Activated CD8-positive, alpha-beta T cell treated with anti-CD3 and anti-CD28 coated beads for 36 hours (primary cell): ENCODE results near the gene LDB2. TPM values are rescaled to one million over a fixed set of nuclear protein-coding genes. Genes with fewer than 3 reads are reported as not detected.

ENCODE experiments used
- ATAC-seq: fragments of 200-7000 bp; cut with Tn5 transposase; one replicate; pipeline ENCODE4 v1.10.0; 2021; ENCODE audit warnings: mild to moderate bottlenecking, moderate library complexity
- CTCF ChIA-PET: fragments of 350-600 bp; sonication (Branson Sonifier 250); formaldehyde crosslinking; loops from one replicate; lab custom pipeline; 2021; ENCODE audit warnings: antibody characterized with exemption; lab: Charles Lee
- POLR2A ChIA-PET: fragments of 350-600 bp; sonication (Branson Sonifier 250); formaldehyde crosslinking; loops from one replicate; lab custom pipeline; 2021; ENCODE audit warnings: antibody characterized with exemption; lab: Charles Lee
- DNase-seq: peaks from one replicate; pipeline ENCODE4 v3.0.0-alpha.2; 2020
- H3K27ac Mint-ChIP-seq: one replicate; pipeline ENCODE4 v1.8.0; 2021; ENCODE audit warnings: mild to moderate bottlenecking, mixed read lengths
- H3K27me3 Mint-ChIP-seq: one replicate; pipeline ENCODE4 v1.8.0; 2021; ENCODE audit warnings: mixed read lengths
- H3K36me3 Mint-ChIP-seq: one replicate; pipeline ENCODE4 v1.8.0; 2021; ENCODE audit warnings: low read depth, mixed read lengths
- H3K4me1 Mint-ChIP-seq: one replicate; pipeline ENCODE4 v1.8.0; 2021; ENCODE audit warnings: low read depth, mixed read lengths
- H3K4me3 Mint-ChIP-seq: one replicate; pipeline ENCODE4 v1.8.0; 2021; ENCODE audit warnings: mild to moderate bottlenecking, moderate library complexity, mixed read lengths
- H3K9me3 Mint-ChIP-seq: one replicate; pipeline ENCODE4 v1.8.0; 2021; ENCODE audit warnings: mixed read lengths
- intact Hi-C: fragments of 100-400 bp; cut with micrococcal nuclease; formaldehyde crosslinking; loops from one replicate; pipeline ENCODE4 v1.10.0; 2022
- total RNA-seq, 2 experiments: library from RNA; stranded (reverse); gene quantifications; one replicate each; pipeline ENCODE4 v1.2.3, GENCODE V29; 2021
- TF ChIP-seq, protein P1 (sequence below): fragments of 200-600 bp; IDR thresholded peaks from one replicate; pipeline ENCODE4 v1.8.0; 2022; ENCODE audit warnings: antibody characterized with exemption, mild to moderate bottlenecking

The LDB2 gene
- total RNA-seq, 2 experiments from 2014 or later = not detected

DNA sequence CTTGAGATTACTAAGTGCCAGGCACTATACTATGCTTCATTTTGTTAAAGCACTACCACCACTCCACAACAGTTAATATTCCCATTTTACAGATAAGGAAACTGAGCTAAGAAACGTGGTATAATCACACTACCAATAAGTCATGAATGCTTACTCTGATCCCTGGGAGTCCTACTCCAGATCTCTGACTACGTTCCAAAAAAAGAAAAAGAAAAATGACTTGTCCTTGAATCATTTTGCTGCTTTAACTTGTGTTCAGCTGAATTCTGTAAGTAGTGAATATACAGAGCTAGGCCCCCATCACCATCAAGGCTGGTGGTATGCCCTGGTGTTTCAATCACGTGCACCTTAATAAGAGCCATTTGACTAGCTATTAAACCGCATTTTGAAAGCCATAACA lies 39.4 kb downstream of the LDB2 start:
- intact Hi-C loops = no loop called here
- ATAC-seq (no peak), DNase-seq (no peak)
- Mint-ChIP-seq H3K4me3 (no peak overlapping the region), H3K9me3 (no peaks in the 10 kb centered on the region), H3K27me3 (peaks cover 2% of the 10 kb centered on the region), H3K36me3 (no peaks in the 10 kb centered on the region), H3K4me1 (no peaks in the 10 kb centered on the region), H3K27ac (no peak overlapping the region)
- CTCF ChIA-PET = no interaction called here
- POLR2A ChIA-PET = no interaction called here
- TF ChIP-seq, protein P1, sequence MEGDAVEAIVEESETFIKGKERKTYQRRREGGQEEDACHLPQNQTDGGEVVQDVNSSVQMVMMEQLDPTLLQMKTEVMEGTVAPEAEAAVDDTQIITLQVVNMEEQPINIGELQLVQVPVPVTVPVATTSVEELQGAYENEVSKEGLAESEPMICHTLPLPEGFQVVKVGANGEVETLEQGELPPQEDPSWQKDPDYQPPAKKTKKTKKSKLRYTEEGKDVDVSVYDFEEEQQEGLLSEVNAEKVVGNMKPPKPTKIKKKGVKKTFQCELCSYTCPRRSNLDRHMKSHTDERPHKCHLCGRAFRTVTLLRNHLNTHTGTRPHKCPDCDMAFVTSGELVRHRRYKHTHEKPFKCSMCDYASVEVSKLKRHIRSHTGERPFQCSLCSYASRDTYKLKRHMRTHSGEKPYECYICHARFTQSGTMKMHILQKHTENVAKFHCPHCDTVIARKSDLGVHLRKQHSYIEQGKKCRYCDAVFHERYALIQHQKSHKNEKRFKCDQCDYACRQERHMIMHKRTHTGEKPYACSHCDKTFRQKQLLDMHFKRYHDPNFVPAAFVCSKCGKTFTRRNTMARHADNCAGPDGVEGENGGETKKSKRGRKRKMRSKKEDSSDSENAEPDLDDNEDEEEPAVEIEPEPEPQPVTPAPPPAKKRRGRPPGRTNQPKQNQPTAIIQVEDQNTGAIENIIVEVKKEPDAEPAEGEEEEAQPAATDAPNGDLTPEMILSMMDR = no peak

DNA sequence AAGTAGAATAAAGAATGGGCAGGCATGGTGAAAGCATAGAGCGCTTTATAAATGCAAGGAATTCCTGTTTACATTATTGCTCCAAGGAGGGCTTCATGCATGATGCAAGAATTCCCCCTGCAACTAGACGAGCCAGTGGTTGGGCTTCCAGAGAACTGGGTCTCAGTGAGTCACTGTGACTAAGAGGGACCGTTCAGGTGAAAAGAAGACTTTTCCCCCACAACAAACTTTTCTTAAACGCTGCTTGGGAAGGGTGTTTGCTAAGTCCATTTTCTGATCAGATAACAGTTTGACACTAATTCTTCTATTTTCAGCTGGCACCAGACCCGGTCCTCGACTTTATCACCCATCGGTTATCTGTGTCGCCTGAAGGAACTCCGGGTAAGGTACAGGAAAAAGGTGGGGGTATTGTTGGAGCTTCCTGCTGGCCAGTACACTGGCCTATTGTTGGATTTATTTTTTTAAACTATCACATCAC lies 40.1 kb downstream of the LDB2 start:
- ChIA-PET POLR2A (no interaction called here), CTCF (no interaction called here)
- no peak overlapping the region for H3K4me3 Mint-ChIP-seq
- H3K27ac Mint-ChIP-seq = no peak overlapping the region
- H3K4me1 Mint-ChIP-seq = no peaks in the 10 kb centered on the region
- H3K36me3 Mint-ChIP-seq = no peaks in the 10 kb centered on the region
- ATAC-seq (no peak), DNase-seq (no peak)
- no peaks in the 10 kb centered on the region for H3K9me3 Mint-ChIP-seq
- TF ChIP-seq, protein P1 = no peak
- H3K27me3 Mint-ChIP-seq = peaks cover 2% of the 10 kb centered on the region
- intact Hi-C loops = no loop called here

DNA sequence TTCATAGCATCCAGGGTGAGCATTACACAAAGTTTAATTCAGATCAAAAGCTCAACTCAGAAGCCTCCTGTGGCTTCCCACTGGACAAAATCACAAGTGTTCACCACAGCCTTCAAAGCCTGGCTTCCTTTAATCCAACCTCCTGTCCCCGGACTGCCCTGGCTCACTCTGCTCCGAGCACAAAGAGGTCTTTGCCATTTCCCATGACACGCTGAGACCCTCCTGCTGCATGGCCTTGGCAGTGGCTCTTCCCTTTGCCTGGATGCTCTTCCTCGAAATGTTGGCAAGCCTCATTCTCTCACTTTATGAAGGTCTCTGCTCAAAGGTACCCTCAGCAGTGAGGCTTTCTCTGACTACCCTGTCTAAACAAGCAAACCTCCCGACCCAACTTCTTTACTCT lies 41.0 kb downstream of the LDB2 start:
- no peak for DNase-seq
- Mint-ChIP-seq H3K9me3 (no peaks in the 10 kb centered on the region), H3K4me1 (no peaks in the 10 kb centered on the region), H3K36me3 (no peaks in the 10 kb centered on the region), H3K4me3 (no peak overlapping the region), H3K27ac (no peak overlapping the region), H3K27me3 (peaks cover 2% of the 10 kb centered on the region)
- CTCF ChIA-PET = no interaction called here
- intact Hi-C loops = no loop called here
- TF ChIP-seq, protein P1 = no peak
- POLR2A ChIA-PET = no interaction called here
- ATAC-seq = no peak

DNA sequence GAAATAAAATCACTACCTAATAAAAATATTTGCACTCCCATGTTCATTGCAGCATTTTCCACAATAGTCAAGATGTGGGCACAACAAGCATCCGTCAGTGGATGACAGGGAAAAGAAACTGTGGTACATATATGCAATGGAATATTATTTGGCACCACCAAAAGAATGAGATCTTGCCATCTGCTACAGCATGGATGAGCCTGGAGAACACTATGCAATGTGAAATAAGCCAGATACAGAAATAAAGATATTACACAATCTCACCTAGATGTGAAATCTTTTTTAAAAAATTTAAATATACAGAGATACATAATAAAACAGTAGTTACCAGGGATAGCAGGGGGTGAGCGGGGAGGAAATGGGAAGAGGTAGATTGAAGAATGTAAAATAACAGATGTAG lies 44.8 kb downstream of the LDB2 start:
- Mint-ChIP-seq H3K9me3 (no peaks in the 10 kb centered on the region), H3K36me3 (no peaks in the 10 kb centered on the region), H3K27me3 (peaks cover 5% of the 10 kb centered on the region), H3K4me3 (no peak overlapping the region), H3K4me1 (no peaks in the 10 kb centered on the region), H3K27ac (no peak overlapping the region)
- ChIA-PET POLR2A (no interaction called here), CTCF (no interaction called here)
- intact Hi-C loops = no loop called here
- TF ChIP-seq, protein P1 = no peak
- DNase-seq (no peak), ATAC-seq (no peak)

DNA sequence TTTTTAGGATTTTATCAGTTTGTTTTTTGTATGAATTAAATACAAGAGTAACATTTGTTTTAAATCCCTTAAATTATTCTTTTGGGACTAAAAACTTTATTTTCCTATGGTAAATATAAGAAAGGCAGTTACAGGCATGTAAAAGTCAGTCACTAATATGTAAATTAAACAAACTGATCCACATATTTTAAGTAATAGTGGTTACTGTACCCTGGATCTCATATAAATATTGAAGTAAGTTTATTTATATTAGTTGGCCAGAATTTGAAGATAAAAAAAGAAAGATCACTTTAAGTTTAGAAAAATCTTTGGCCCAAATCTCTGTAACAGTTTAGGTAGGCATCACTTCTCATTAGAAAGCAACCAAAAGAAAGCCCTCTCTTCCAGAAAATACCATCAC lies 45.8 kb downstream of the LDB2 start:
- H3K9me3 Mint-ChIP-seq = no peaks in the 10 kb centered on the region
- no peak overlapping the region for H3K4me3 Mint-ChIP-seq
- ATAC-seq = no peak
- no peak for DNase-seq
- TF ChIP-seq, protein P1 = no peak
- CTCF ChIA-PET = no interaction called here
- H3K36me3 Mint-ChIP-seq = no peaks in the 10 kb centered on the region
- H3K27me3 Mint-ChIP-seq = peaks cover 5% of the 10 kb centered on the region
- intact Hi-C loops = no loop called here
- no peak overlapping the region for H3K27ac Mint-ChIP-seq
- POLR2A ChIA-PET = interaction anchor here (1.0 kb wide), 1 partner anchor 64 kb away, joined by 3 read pairs; no protein-coding TSS in a partner anchor
- H3K4me1 Mint-ChIP-seq = no peaks in the 10 kb centered on the region
